ENCODE results near the gene MDM1. TPM values are rescaled to one million over a fixed set of nuclear protein-coding genes. Genes with fewer than 3 reads are reported as not detected.

MDM1 gene
- polyA plus RNA-seq, 3 donors, result 6.7 to 10.9 (median 10.3) TPM

DNA sequence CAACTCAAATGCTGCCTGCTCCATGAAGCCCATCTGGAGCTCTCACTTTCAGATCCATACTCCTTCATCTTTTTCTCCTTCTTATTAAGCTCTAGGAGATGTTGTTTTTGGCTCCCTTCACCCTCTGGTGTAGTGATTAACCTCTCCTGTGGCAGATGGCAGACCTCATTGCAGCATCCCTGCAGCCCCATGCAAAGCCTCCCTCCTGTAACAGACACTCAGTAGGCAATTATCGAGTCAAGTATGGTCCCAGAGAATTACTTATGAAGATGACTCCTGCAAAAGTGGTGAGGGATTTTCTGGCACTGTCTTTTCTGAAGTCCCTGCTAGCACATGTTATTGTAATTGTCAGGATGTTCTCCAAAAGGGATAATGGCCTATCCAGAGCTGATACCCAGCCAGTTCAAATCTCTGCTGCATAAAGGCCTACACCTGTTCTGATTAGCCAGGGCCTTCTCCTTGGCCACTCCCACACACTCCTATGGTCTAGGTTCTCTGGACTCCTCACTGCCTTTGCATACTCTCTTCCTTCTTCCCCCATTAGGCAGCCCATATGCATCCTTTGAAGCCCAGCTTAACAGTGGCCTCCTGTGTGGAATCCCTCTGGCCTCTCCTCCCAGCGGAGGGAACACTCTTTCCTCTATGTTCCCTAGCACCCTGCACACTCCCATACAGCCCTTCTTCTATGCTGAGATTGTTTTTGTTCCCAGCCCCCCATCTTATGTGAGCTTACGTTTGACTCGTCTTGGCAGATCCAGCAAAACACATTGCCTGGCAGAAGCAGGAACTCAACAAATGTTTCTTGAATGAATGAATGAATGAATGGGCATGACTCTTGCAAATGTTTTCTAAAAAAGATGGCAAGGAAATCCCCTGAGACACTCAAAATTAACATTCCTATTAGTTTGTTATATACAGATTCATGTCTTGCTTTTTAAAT is 43.9 kb upstream of the MDM1 start:
- H3K27ac Mint-ChIP-seq, result peak overlapping the region in 4 of 7 donors; percentile 2 to 87 (median 34)
- Histone ChIP-seq H3K4me3 (replicated peaks in 1 of 3; ENCODE audit: low read depth in 2 of 3, low read length in 3 of 3) (no peak overlapping the region), H3K4me2 (replicated peaks; ENCODE audit: extremely low read depth, low read length, poor library complexity, severe bottlenecking) (no peak overlapping the region), H3K36me3 (replicated peaks in 1 of 2; ENCODE audit: control insufficient read depth in 1 of 2, insufficient read depth in 2 of 2, low read length in 2 of 2) (no peaks in the 10 kb centered on the region), H3K27ac (ENCODE audit: low read depth in 1 of 2, low read length in 2 of 2) (no peak overlapping the region), H3K9ac (ENCODE audit: insufficient read depth, low read length, poor library complexity, severe bottlenecking) (no peak overlapping the region), H2AFZ (ENCODE audit: insufficient read depth, low read depth, low read length, poor library complexity, severe bottlenecking) (no peak overlapping the region), H3K4me1 (ENCODE audit: control insufficient read depth in 1 of 2, insufficient read depth in 2 of 2, low read length in 2 of 2) (peaks cover 71 to 75% of the 10 kb centered on the region in 2 donors), H4K20me1 (ENCODE audit: insufficient read depth, low read length) (no peaks in the 10 kb centered on the region), H3K79me2 (ENCODE audit: insufficient read depth, low read length) (no peaks in the 10 kb centered on the region), H3K9me3 (replicated peaks in 1 of 2; ENCODE audit: control insufficient read depth in 1 of 2, insufficient read depth in 1 of 2, low read length in 2 of 2) (no peaks in the 10 kb centered on the region), H3K27me3 (ENCODE audit: control insufficient read depth in 2 of 2, insufficient read depth in 2 of 2, low read length in 2 of 2) (no peaks in the 10 kb centered on the region)
- no peak for DNase-seq
- TF ChIP-seq, protein P1, sequence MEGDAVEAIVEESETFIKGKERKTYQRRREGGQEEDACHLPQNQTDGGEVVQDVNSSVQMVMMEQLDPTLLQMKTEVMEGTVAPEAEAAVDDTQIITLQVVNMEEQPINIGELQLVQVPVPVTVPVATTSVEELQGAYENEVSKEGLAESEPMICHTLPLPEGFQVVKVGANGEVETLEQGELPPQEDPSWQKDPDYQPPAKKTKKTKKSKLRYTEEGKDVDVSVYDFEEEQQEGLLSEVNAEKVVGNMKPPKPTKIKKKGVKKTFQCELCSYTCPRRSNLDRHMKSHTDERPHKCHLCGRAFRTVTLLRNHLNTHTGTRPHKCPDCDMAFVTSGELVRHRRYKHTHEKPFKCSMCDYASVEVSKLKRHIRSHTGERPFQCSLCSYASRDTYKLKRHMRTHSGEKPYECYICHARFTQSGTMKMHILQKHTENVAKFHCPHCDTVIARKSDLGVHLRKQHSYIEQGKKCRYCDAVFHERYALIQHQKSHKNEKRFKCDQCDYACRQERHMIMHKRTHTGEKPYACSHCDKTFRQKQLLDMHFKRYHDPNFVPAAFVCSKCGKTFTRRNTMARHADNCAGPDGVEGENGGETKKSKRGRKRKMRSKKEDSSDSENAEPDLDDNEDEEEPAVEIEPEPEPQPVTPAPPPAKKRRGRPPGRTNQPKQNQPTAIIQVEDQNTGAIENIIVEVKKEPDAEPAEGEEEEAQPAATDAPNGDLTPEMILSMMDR (IDR thresholded peaks at IDR 0.05), result no peak
- H3K9me3 Mint-ChIP-seq, result peaks cover 0 to 4% (median 0%) of the 10 kb centered on the region in 7 donors
- intact Hi-C loops (cut with micrococcal nuclease), result no loop called here
- peaks cover 85% of the 10 kb centered on the region for H3K4me1 Mint-ChIP-seq
- no peak overlapping the region for H3K4me3 Mint-ChIP-seq
- peaks cover 3 to 4% of the 10 kb centered on the region in 2 donors for H3K36me3 Mint-ChIP-seq
- WGBS (ENCODE audit: insufficient coverage), result 100% methylated on average over 1 of the region's 4 CpGs
- no peaks in the 10 kb centered on the region for H3K27me3 Mint-ChIP-seq (ENCODE audit: low read depth in 3 of 3)

GRCh38 chr12:68374307-68374982 is 42.3 kb upstream of the MDM1 start:
- peaks cover 3 to 6% of the 10 kb centered on the region in 2 donors for H3K36me3 Mint-ChIP-seq
- Histone ChIP-seq H3K4me3 (replicated peaks in 1 of 3; ENCODE audit: low read depth in 2 of 3, low read length in 3 of 3) (no peak overlapping the region), H3K36me3 (replicated peaks in 1 of 2; ENCODE audit: control insufficient read depth in 1 of 2, insufficient read depth in 2 of 2, low read length in 2 of 2) (no peaks in the 10 kb centered on the region), H3K27me3 (ENCODE audit: control insufficient read depth in 2 of 2, insufficient read depth in 2 of 2, low read length in 2 of 2) (no peaks in the 10 kb centered on the region), H3K4me2 (replicated peaks; ENCODE audit: extremely low read depth, low read length, poor library complexity, severe bottlenecking) (no peak overlapping the region), H4K20me1 (ENCODE audit: insufficient read depth, low read length) (no peaks in the 10 kb centered on the region), H3K4me1 (ENCODE audit: control insufficient read depth in 1 of 2, insufficient read depth in 2 of 2, low read length in 2 of 2) (peaks cover 72 to 73% of the 10 kb centered on the region in 2 donors), H2AFZ (ENCODE audit: insufficient read depth, low read depth, low read length, poor library complexity, severe bottlenecking) (no peak overlapping the region), H3K27ac (ENCODE audit: low read depth in 1 of 2, low read length in 2 of 2) (peak overlapping the region in 1 of 2 donors; percentile 71), H3K79me2 (ENCODE audit: insufficient read depth, low read length) (no peaks in the 10 kb centered on the region), H3K9me3 (replicated peaks in 1 of 2; ENCODE audit: control insufficient read depth in 1 of 2, insufficient read depth in 1 of 2, low read length in 2 of 2) (no peaks in the 10 kb centered on the region), H3K9ac (ENCODE audit: insufficient read depth, low read length, poor library complexity, severe bottlenecking) (no peak overlapping the region)
- no peak for DNase-seq
- peak overlapping the region in 5 of 7 donors; percentile 58 to 91 (median 87) for H3K27ac Mint-ChIP-seq
- H3K27me3 Mint-ChIP-seq (ENCODE audit: low read depth in 3 of 3), result peaks cover 0 to 4% (median 0%) of the 10 kb centered on the region in 3 donors
- peaks cover 0 to 8% (median 0%) of the 10 kb centered on the region in 7 donors for H3K9me3 Mint-ChIP-seq
- intact Hi-C loops (cut with micrococcal nuclease), result no loop called here
- H3K4me3 Mint-ChIP-seq, result no peak overlapping the region
- peaks cover 84% of the 10 kb centered on the region for H3K4me1 Mint-ChIP-seq
- WGBS (ENCODE audit: insufficient coverage), result 81% methylated on average over 8 of the region's 10 CpGs
- TF ChIP-seq, protein P1 (IDR thresholded peaks at IDR 0.05), result no peak

All from CD14-positive monocyte (primary cell).